Kidney epithelial cell (primary cell): ENCODE measurements around the gene YWHAH. TPM values are rescaled to one million over a fixed set of nuclear protein-coding genes. Genes with fewer than 3 reads are reported as not detected.

Experiments
- DNase-seq: peaks from one replicate; pipeline ENCODE4 v3.0.0-alpha.2; 2010; ENCODE audit warnings: low read depth
- H3K27me3 ChIP-seq: 2 replicates; pipeline ENCODE4 v1.6.0; 2011; ENCODE audit warnings: low read length; ENCODE audit not compliant: control insufficient read depth, insufficient read depth
- H3K36me3 ChIP-seq: 2 replicates; pipeline ENCODE4 v1.5.1; 2011; ENCODE audit warnings: low read length; ENCODE audit not compliant: control insufficient read depth, insufficient read depth
- H3K4me3 ChIP-seq: 2 replicates; pipeline ENCODE4 v1.5.1; 2011; ENCODE audit warnings: low read depth, mild to moderate bottlenecking, control low read depth, low read length
- total RNA-seq: library from RNA; depleted of rRNA; stranded (reverse); fragments of >200 nt; gene quantifications from 2 replicates; pipeline ENCODE4 v1.2.3, GENCODE V29; 2015
- TF ChIP-seq, protein P1 (sequence below): IDR thresholded peaks from 2 replicates; pipeline ENCODE4 v1.5.1; 2011; ENCODE audit warnings: mild to moderate bottlenecking, moderate library complexity, low read length, control low read depth, inconsistent platforms; ENCODE audit not compliant: insufficient read depth, poor library complexity, severe bottlenecking

The YWHAH gene
- total RNA-seq, 1 donor from 2014 or later, result 183 TPM

DNA sequence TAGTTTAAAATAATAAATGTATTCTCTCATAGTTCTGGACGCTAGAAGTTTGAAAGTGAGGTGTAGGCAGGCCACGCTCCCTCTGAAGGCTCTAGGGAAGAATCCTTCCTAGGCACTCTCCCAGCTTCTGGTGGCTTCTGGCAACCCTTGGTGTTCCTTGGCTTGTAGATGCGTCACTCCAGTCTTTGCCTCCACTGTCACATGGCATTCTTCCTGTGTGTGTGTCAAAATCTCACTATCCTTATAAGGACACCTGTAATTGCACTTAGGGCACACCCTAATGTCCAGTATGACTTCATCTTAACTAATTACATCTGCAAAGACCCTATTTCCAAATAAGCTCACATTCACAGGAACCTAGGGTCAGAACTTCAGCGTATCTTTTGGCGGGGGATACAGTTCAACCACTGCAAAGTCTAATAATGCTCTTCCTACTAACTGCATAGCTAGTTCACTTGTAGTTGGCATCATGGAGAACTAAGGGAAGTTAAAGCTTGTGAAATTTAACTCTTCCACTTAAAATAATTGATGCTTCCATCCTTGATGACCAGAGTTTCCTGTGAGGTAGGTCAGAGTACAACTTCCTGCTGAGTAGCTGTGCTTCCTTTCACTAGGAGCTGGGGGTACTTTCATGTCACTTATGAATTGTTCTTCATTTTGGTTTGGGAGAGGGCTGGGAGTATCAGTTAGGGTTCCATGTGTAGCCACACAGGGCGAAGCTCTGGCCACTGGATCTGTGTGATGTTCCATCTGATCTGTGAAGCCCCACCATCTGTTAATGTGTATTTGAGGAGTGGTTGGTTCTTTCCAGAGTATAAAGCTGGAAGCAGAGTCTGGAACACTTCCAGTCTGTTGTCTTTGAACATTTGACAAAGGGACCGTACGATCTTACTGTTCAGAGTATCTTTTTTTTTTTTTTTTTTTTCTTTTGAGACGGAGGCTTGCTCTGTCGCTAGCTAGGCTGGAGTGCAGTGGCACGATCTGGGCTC is 10.5 kb downstream of the YWHAH start:
- no peak for DNase-seq
- H3K27me3 ChIP-seq, result no peaks in the 10 kb centered on the region
- TF ChIP-seq, protein P1, sequence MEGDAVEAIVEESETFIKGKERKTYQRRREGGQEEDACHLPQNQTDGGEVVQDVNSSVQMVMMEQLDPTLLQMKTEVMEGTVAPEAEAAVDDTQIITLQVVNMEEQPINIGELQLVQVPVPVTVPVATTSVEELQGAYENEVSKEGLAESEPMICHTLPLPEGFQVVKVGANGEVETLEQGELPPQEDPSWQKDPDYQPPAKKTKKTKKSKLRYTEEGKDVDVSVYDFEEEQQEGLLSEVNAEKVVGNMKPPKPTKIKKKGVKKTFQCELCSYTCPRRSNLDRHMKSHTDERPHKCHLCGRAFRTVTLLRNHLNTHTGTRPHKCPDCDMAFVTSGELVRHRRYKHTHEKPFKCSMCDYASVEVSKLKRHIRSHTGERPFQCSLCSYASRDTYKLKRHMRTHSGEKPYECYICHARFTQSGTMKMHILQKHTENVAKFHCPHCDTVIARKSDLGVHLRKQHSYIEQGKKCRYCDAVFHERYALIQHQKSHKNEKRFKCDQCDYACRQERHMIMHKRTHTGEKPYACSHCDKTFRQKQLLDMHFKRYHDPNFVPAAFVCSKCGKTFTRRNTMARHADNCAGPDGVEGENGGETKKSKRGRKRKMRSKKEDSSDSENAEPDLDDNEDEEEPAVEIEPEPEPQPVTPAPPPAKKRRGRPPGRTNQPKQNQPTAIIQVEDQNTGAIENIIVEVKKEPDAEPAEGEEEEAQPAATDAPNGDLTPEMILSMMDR, result no peak
- H3K36me3 ChIP-seq, result peaks cover 2% of the 10 kb centered on the region
- no peak overlapping the region for H3K4me3 ChIP-seq

DNA sequence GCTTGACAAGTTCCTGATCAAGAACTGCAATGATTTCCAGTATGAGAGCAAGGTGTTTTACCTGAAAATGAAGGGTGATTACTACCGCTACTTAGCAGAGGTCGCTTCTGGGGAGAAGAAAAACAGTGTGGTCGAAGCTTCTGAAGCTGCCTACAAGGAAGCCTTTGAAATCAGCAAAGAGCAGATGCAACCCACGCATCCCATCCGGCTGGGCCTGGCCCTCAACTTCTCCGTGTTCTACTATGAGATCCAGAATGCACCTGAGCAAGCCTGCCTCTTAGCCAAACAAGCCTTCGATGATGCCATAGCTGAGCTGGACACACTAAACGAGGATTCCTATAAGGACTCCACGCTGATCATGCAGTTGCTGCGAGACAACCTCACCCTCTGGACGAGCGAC is 12.0 kb downstream of the YWHAH start:
- no peak for DNase-seq
- no peaks in the 10 kb centered on the region for H3K27me3 ChIP-seq
- H3K4me3 ChIP-seq, result no peak overlapping the region
- H3K36me3 ChIP-seq, result peaks cover 2% of the 10 kb centered on the region
- TF ChIP-seq, protein P1, result no peak

DNA sequence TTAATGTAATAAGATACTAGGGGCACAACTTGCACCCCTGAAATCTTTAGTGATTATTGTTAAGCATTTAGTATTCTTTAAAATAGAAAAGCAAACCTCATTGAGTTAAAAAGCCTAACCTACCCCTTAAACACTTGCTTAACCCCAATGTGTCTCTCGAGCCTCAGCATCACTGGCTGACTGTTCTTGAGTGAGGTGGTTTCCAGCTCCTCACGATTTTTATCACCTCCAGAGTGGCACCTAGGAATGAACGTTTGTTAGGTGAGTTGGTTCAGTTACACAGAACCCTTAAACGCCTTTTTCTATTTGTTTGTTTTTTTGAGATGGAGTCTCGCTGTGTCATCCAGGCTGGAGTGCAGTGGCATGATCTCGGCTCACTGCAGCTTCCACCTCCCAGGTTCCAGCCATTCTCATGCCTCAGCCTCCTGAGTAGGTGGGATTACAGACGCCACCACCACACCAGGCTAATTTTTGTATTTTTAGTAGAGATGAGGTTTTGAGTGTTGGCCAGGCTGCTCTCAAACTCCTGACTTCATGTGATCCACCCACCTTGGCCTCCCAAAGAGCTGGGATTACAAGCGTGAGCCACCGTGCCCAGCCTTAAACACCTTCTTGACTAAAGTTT is 13.7 kb downstream of the YWHAH start:
- Histone ChIP-seq H3K27me3 (no peaks in the 10 kb centered on the region), H3K36me3 (peaks cover 2% of the 10 kb centered on the region), H3K4me3 (no peak overlapping the region)
- TF ChIP-seq, protein P1, result no peak
- no peak for DNase-seq

DNA sequence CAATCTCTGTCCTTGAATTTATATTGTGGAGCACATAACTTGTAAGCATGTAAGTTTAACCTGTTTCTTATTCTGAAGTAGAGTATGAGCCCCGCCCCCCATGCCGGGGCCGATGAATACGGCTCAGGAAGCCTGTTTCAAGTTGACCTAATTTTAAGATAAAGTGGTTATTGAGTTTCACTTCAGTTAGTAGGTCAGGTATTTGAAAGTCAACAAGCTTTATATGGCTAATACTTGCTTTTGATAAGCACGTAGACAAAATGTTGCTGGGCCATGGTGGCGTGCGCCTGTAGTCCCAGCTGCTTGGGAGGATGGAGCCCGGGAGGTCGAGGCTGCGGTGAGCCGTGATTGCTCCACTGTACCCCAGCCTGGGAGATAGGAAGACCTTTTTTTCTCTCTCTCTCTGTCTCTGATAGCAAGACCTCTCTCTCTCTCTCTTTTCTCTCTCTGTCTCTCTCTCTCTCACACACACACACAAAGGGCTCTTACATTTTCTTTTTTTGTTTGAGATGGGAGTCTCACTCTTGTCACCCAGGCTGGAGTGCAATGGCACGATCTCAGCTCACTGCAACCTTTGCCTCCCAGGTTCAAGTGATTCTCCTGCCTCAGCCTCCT is 14.4 kb downstream of the YWHAH start:
- no peak overlapping the region for H3K4me3 ChIP-seq
- TF ChIP-seq, protein P1, result no peak
- H3K27me3 ChIP-seq, result no peaks in the 10 kb centered on the region
- H3K36me3 ChIP-seq, result peaks cover 2% of the 10 kb centered on the region
- no peak for DNase-seq

DNA sequence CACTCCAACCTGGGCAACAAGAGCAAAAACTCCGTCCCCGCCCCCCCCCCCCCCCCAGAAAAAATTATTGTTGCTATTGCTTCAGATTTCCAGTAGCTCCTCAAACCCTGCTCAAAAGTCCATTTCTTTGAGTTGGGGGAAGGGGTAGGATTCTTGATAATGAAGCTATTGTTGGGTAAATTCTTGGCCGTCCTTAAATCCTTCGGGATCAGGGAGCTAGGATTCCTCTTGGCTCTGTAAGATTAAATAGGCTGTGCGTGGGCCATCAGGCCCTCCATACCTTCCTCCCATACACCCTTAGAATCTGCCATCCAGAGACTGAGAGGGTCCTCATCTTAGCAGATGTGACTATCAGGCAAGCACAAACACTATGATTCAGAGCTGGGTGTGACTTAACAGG is 16.4 kb downstream of the YWHAH start:
- no peak for DNase-seq
- Histone ChIP-seq H3K4me3 (no peak overlapping the region), H3K27me3 (no peaks in the 10 kb centered on the region), H3K36me3 (peaks cover 2% of the 10 kb centered on the region)
- TF ChIP-seq, protein P1, result no peak
